ENCODE data around the gene NRXN3. TPM values are rescaled to one million over a fixed set of nuclear protein-coding genes. Genes with fewer than 3 reads are reported as not detected.

Gene NRXN3
- total and polyA plus RNA-seq, 2 experiments from 2014 or later, result 5.7 to 7.1 TPM

GRCh38 chr14:79638672-79639266, 1468.6 kb downstream of the NRXN3 start:
- Histone ChIP-seq H3K4me3 (no peak overlapping the region), H2AFZ (no peak overlapping the region), H3K4me2 (no peak overlapping the region), H3K9me3 (ENCODE audit: low read depth) (no peaks in the 10 kb centered on the region), H4K20me1 (ENCODE audit: insufficient read depth, poor library complexity, severe bottlenecking) (no peaks in the 10 kb centered on the region), H3K9me2 (replicated peaks; ENCODE audit: insufficient read depth) (no peaks in the 10 kb centered on the region), H3K4me1 (ENCODE audit: insufficient read depth) (no peaks in the 10 kb centered on the region), H3K27ac (no peak overlapping the region), H3K27me3 (no peaks in the 10 kb centered on the region), H3K36me3 (replicated peaks; ENCODE audit: insufficient read depth, low read depth) (no peaks in the 10 kb centered on the region), H3K79me2 (no peaks in the 10 kb centered on the region)
- no peak for DNase-seq (ENCODE audit: low spot score)
- 90% methylated on average over 6 of the region's 6 CpGs for WGBS (ENCODE audit: low lambda C conversion rate, missing lambda C conversion rate)
- TF ChIP-seq EZH2phosphoT487 (IDR thresholded peaks at IDR 0.05; ENCODE audit: low read depth, severe bottlenecking, unreplicated experiment) (no peak), CTCF (IDR thresholded peaks at IDR 0.05; ENCODE audit: poor library complexity) (no peak), EZH2 (IDR thresholded peaks at IDR 0.05; ENCODE audit: borderline replicate concordance) (no peak)

GRCh38 chr14:79639613-79640012, 1469.4 kb downstream of the NRXN3 start:
- Histone ChIP-seq H3K4me1 (ENCODE audit: insufficient read depth) (no peaks in the 10 kb centered on the region), H3K4me2 (no peak overlapping the region), H3K9me3 (ENCODE audit: low read depth) (no peaks in the 10 kb centered on the region), H3K79me2 (no peaks in the 10 kb centered on the region), H3K27ac (no peak overlapping the region), H3K36me3 (replicated peaks; ENCODE audit: insufficient read depth, low read depth) (no peaks in the 10 kb centered on the region), H4K20me1 (ENCODE audit: insufficient read depth, poor library complexity, severe bottlenecking) (no peaks in the 10 kb centered on the region), H3K9me2 (replicated peaks; ENCODE audit: insufficient read depth) (no peaks in the 10 kb centered on the region), H2AFZ (no peak overlapping the region), H3K4me3 (no peak overlapping the region), H3K27me3 (no peaks in the 10 kb centered on the region)
- DNase-seq (ENCODE audit: low spot score), result no peak
- TF ChIP-seq CTCF (IDR thresholded peaks at IDR 0.05; ENCODE audit: poor library complexity), result no peak
- 73% methylated on average over 3 of the region's 3 CpGs for WGBS (ENCODE audit: low lambda C conversion rate, missing lambda C conversion rate)

- no peak for TF ChIP-seq EZH2phosphoT487 (IDR thresholded peaks at IDR 0.05; ENCODE audit: low read depth, severe bottlenecking, unreplicated experiment)
- H3K79me2 ChIP-seq, result no peaks in the 10 kb centered on the region
- no peaks in the 10 kb centered on the region for H3K36me3 ChIP-seq (replicated peaks; ENCODE audit: insufficient read depth, low read depth)
- no peak overlapping the region for H2AFZ ChIP-seq
- H3K27me3 ChIP-seq, result no peaks in the 10 kb centered on the region
- H3K9me2 ChIP-seq (replicated peaks; ENCODE audit: insufficient read depth), result no peaks in the 10 kb centered on the region
- DNase-seq (ENCODE audit: low spot score), result no peak
- no peak overlapping the region for H3K27ac ChIP-seq
- no peaks in the 10 kb centered on the region for H3K9me3 ChIP-seq (ENCODE audit: low read depth)
- no peaks in the 10 kb centered on the region for H3K4me1 ChIP-seq (ENCODE audit: insufficient read depth)
- 83% methylated on average over 4 of the region's 4 CpGs for WGBS (ENCODE audit: low lambda C conversion rate, missing lambda C conversion rate)
- no peak overlapping the region for H3K4me2 ChIP-seq
- no peaks in the 10 kb centered on the region for H4K20me1 ChIP-seq (ENCODE audit: insufficient read depth, poor library complexity, severe bottlenecking)
- no peak overlapping the region for H3K4me3 ChIP-seq
Measured at GRCh38 chr14:79641371-79641770, 1471.2 kb downstream of the NRXN3 start.

- H3K4me1 ChIP-seq (ENCODE audit: insufficient read depth), result no peaks in the 10 kb centered on the region
- WGBS (ENCODE audit: low lambda C conversion rate, missing lambda C conversion rate), result 86% methylated on average over 1 of the region's 1 CpG
- no peak overlapping the region for H3K4me2 ChIP-seq
- no peaks in the 10 kb centered on the region for H3K9me2 ChIP-seq (replicated peaks; ENCODE audit: insufficient read depth)
- no peak overlapping the region for H2AFZ ChIP-seq
- no peak overlapping the region for H3K4me3 ChIP-seq
- no peak overlapping the region for H3K27ac ChIP-seq
- TF ChIP-seq CTCF (IDR thresholded peaks at IDR 0.05; ENCODE audit: poor library complexity) (no peak), EZH2phosphoT487 (IDR thresholded peaks at IDR 0.05; ENCODE audit: low read depth, severe bottlenecking, unreplicated experiment) (no peak), EZH2 (IDR thresholded peaks at IDR 0.05; ENCODE audit: borderline replicate concordance) (no peak)
- no peaks in the 10 kb centered on the region for H3K36me3 ChIP-seq (replicated peaks; ENCODE audit: insufficient read depth, low read depth)
- H3K9me3 ChIP-seq (ENCODE audit: low read depth), result no peaks in the 10 kb centered on the region
- no peaks in the 10 kb centered on the region for H3K27me3 ChIP-seq
- no peak for DNase-seq (ENCODE audit: low spot score)
- H3K79me2 ChIP-seq, result no peaks in the 10 kb centered on the region
- H4K20me1 ChIP-seq (ENCODE audit: insufficient read depth, poor library complexity, severe bottlenecking), result no peaks in the 10 kb centered on the region
Measured at GRCh38 chr14:79643132-79643531, 1473.0 kb downstream of the NRXN3 start.
